GM13976 (cell line): ENCODE data around the gene PPP3CB.

ENCODE experiments used
- DNase-seq: peaks from one replicate; pipeline ENCODE4 v3.0.0; 2012; ENCODE audit warnings: low spot score
- CTCF ChIP-seq: IDR thresholded peaks from 2 replicates; pipeline ENCODE4 v1.5.1; 2012; ENCODE audit warnings: borderline replicate concordance, mild to moderate bottlenecking; ENCODE audit not compliant: insufficient read depth; ENCODE audit errors: extremely low read depth, missing control alignments, control extremely low read depth
- in situ Hi-C: fragments of 300-500 bp; cut with MboI; formaldehyde crosslinking; loops from one replicate; pipeline ENCODE4 v1.12.0; 2022; ENCODE audit warnings: low sequenced_read_pairs, mixed read lengths, inconsistent platforms; ENCODE audit not compliant: unreplicated experiment

PPP3CB gene

GRCh38 chr10:73494213-73494612, 1.6 kb downstream of the PPP3CB start:
- no peak for TF ChIP-seq CTCF
- in situ Hi-C loops = no loop called here

GRCh38 chr10:73493781-73494180, 2.0 kb downstream of the PPP3CB start:
- in situ Hi-C loops = no loop called here
- no peak for TF ChIP-seq CTCF
- DNase-seq = no peak

More at GRCh38 chr10:73494213-73494612, 1.6 kb downstream of the PPP3CB start:
- no peak for DNase-seq

GRCh38 chr10:73486601-73487000, 9.2 kb downstream of the PPP3CB start:
- TF ChIP-seq CTCF = no peak
- no peak for DNase-seq
- in situ Hi-C loops = no loop called here

GRCh38 chr10:73485320-73485719, 10.5 kb downstream of the PPP3CB start:
- TF ChIP-seq CTCF = no peak
- in situ Hi-C loops = no loop called here
- DNase-seq = no peak

GRCh38 chr10:73480158-73480557, 15.7 kb downstream of the PPP3CB start:
- in situ Hi-C loops = no loop called here
- DNase-seq = peak; percentile 60

GRCh38 chr10:73478636-73479035, 17.2 kb downstream of the PPP3CB start:
- in situ Hi-C loops = no loop called here
- DNase-seq = peak; percentile 37
- TF ChIP-seq CTCF = no peak

More at GRCh38 chr10:73480158-73480557, 15.7 kb downstream of the PPP3CB start:
- no peak for TF ChIP-seq CTCF

- TF ChIP-seq CTCF = no peak
- in situ Hi-C loops = no loop called here
- DNase-seq = no peak
These were observed 24.6 kb downstream of the PPP3CB start for GRCh38 chr10:73471226-73471625.
